GM15510 (cell line): ENCODE measurements around the gene RASIP1.

Experiments used
- POLR2A ChIP-seq: IDR thresholded peaks from 3 replicates; pipeline ENCODE4 v1.6.1; 2011; ENCODE audit warnings: borderline replicate concordance; ENCODE audit not compliant: insufficient read length; ENCODE audit errors: extremely low read depth

Gene RASIP1

GRCh38 chr19:48740164-48740972 lies at the start of gene RASIP1:
Gene RASIP1, minus strand, starts transcription at chr19:48740610. Its CDS starts 328 bp downstream, at chr19:48740282.
- no peak for TF ChIP-seq POLR2A

- no peak for TF ChIP-seq POLR2A
Measured at GRCh38 chr19:48784527-48784926, 44.1 kb upstream of the RASIP1 start.

GRCh38 chr19:48780631-48781391 lies 40.4 kb upstream of the RASIP1 start:
- no peak for TF ChIP-seq POLR2A

GRCh38 chr19:48779636-48780035 lies 39.2 kb upstream of the RASIP1 start:
- no peak for TF ChIP-seq POLR2A

GRCh38 chr19:48777720-48778119 lies 37.3 kb upstream of the RASIP1 start:
- no peak for TF ChIP-seq POLR2A

GRCh38 chr19:48777139-48777538 lies 36.7 kb upstream of the RASIP1 start:
- TF ChIP-seq POLR2A, result no peak

GRCh38 chr19:48772503-48772953 lies 32.1 kb upstream of the RASIP1 start:
- TF ChIP-seq POLR2A, result no peak

- no peak for TF ChIP-seq POLR2A
Measured at GRCh38 chr19:48770734-48771472, 30.5 kb upstream of the RASIP1 start.

GRCh38 chr19:48770266-48770665 lies 29.9 kb upstream of the RASIP1 start:
- TF ChIP-seq POLR2A, result no peak

- TF ChIP-seq POLR2A, result no peak
Measured at GRCh38 chr19:48768994-48769713, 28.7 kb upstream of the RASIP1 start.

- TF ChIP-seq POLR2A, result no peak
Measured at GRCh38 chr19:48760504-48761205, 20.2 kb upstream of the RASIP1 start.

GRCh38 chr19:48757741-48758144 lies 17.3 kb upstream of the RASIP1 start:
- TF ChIP-seq POLR2A, result no peak

- TF ChIP-seq POLR2A, result no peak
Measured at GRCh38 chr19:48757089-48757675, 16.8 kb upstream of the RASIP1 start.
